GM12892 (cell line): Measurements from ENCODE around the gene MET.
"Not testable (repeated sequence)": the region's sequence is repeated elsewhere in the genome, so short reads cannot be mapped to it uniquely, and the experiment has no call there.

Experiments
- DNase-seq: peaks from one replicate; pipeline ENCODE4 v3.0.0; 2011; ENCODE audit not compliant: insufficient read length
- FAIRE-seq: peaks from 2 replicates; lab custom pipeline; 2011; peaks lifted over from hg19 to GRCh38; lab: Jason Lieb, UNC
- POLR2A ChIP-seq: IDR thresholded peaks from 2 replicates; pipeline ENCODE4 v1.6.1; 2011; ENCODE audit warnings: low read depth, low read length, control low read depth
- POLR2AphosphoS5 ChIP-seq: IDR thresholded peaks from 2 replicates; pipeline ENCODE4 v1.6.1; 2011; ENCODE audit warnings: low read depth, low read length, control low read depth
- TAF1 ChIP-seq: IDR thresholded peaks from 2 replicates; pipeline ENCODE4 v1.6.1; 2011; ENCODE audit warnings: low read depth, mild to moderate bottlenecking, control low read depth, low read length, borderline replicate concordance

Gene MET

DNA sequence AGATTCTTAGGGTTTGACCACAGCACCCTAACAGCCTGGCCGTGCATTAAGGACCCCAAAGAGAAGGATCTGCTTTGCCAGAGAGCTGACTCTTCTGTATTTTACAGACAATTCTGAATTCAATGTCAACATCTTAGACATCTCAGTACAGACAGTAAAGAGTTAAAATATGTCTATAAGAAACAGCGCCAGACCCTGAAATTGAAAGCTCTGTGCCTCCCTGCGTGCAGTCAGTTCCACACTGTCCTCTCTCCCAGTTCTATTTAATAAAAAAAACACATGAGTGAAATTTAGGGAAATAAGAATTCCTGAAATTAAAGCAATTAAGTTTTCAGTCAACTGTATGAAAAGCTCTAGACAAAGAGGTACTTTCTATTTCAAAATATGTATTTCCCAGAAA is 45.1 kb downstream of the MET start:
- TF ChIP-seq TAF1 (no peak), POLR2AphosphoS5 (no peak)
- FAIRE-seq (no peak), DNase-seq (no peak)

DNA sequence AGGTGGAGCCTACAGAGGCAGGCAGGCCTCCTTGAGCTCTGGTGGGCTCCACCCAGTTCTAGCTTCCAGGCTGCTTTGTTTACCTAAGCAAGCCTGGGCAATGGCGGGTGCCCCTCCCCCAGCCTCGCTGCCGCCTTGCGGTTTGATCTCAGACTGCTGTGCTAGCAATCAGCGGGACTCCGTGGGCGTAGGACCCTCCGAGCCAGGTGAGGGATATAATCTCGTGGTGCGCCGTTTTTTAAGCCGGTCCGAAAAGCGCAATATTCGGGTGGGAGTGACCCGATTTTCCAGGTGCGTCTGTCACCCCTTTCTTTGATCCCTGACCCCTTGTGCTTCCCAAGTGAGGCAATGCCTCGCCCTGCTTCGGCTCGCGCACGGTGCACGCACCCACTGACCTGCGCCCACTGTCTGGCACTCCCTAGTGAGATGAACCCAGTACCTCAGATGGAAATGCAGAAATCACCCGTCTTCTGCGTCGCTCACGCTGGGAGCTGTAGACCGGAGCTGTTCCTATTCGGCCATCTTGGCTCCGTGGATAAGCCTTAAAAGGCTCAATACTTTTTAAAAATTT is 52.0 kb downstream of the MET start:
- not testable (repeated sequence) for FAIRE-seq, DNase-seq

DNA sequence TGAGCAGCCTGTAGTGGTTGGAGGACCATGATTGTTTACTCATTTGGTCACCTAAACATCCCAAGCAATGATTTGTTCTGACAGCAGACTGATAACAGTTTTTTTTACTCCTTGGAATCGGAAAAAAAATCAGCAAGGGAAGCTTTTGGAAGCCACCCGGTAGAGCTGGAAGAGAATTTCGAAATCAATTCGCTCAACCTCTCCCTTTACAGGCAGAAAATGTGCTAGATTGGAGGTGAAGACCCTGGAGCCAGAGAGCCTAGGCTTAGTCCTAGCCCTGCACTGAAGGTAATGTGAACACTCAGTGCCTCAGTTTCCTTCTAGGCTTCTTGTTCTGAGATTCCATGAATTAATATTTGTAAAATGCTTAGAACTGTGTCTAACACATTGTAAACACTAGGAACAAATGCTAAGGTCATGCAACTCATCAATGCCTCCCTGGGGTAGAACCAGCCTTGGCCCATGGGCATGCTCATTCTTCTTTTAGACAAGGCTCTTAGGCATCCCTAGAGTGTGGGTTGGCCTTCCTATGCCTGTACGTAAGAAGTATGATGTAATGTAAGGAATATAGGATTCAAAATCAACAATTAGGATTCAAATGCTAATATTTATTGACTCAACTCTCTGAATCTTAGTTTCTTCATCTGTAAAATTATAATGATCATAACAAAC is 52.7 kb downstream of the MET start:
- no peak for DNase-seq
- no peak for TF ChIP-seq POLR2AphosphoS5
- TF ChIP-seq POLR2A, result no peak
- TF ChIP-seq TAF1, result no peak
- no peak for FAIRE-seq

DNA sequence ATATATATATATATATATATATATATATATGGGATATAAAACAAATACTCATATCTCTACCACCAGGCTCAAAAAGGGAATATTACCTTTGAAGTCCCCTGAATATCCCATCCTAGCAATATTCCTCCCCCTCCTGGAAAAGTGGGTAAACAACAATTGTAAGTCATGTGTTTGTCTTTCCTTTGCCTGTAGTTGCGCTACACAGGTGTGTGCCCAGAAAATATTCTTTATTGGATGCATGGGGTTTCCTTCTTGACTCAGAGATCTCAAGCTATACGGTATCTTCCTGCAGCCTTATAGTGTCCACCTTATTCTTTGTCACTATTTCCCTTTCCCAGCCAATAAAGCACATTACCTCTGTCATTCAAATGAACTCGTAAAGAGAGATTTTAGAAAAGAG is 54.2 kb downstream of the MET start:
- TF ChIP-seq POLR2A, result no peak
- no peak for TF ChIP-seq TAF1
- TF ChIP-seq POLR2AphosphoS5, result no peak
- no peak for DNase-seq
- no peak for FAIRE-seq

DNA sequence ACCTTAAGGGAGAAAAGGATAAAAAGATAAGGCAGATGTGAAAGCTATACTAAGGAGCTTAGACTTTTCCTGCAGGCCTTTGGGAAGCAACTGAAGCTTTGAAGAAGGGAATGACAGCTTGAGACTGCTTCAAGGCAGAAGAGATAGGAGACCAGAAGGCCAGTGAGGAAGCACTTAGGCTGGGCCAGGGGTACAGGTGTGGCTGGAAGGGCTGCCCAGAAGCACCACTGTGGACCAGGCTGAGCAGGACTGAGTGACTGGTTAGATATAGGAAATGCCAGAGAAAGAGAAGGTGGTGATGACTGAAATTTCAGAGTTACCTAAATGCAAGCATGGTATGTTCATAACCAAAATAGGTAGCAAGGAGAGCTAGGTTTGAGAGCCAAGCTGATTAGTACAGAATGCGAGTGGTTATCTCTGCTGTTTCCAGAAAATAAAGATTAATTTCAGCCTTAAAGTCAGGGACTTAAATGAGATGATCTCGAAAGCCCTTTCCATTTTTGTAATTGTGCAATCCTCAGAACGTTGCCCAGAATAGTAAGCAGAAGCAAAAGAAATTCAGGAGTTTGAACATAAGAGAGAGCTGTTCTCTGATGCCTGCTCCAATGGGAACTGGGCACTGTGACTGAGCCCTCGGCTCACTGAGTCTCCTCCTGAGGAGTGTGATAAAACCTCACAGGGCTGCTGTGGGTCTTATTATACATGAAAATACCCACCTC is 54.9 kb downstream of the MET start:
- no peak for DNase-seq
- TF ChIP-seq TAF1 (no peak), POLR2A (no peak), POLR2AphosphoS5 (no peak)
- no peak for FAIRE-seq

DNA sequence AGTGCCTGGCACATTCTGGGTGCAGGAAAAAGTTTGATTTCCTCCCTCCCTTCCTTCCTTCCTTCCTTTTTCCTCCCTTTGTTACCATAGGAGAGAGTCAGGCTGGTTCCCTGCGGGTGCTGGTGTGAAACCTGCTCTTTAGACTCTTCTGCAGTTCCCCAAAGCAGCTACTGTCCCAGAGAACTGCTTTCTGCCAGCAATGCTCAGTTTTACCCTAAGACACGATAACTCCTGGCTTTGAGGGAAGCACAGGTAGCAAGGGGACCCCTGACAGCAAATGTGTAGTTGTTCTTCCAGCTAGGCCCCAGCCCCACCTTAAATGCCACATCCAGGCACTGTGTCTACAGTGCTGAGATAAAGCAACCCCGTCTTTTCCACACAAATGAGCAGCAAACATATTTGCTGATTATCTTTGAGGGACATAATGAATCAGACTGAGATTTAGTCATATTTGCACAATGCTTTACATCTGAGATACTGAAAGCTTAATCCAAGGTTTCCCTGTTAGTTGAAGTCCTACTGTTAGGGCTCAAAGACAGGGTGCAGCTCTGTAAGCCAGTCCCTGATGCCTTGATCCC is 55.5 kb downstream of the MET start:
- no peak for TF ChIP-seq POLR2AphosphoS5
- TF ChIP-seq POLR2A, result no peak
- TF ChIP-seq TAF1, result no peak
- FAIRE-seq (no peak), DNase-seq (no peak)

DNA sequence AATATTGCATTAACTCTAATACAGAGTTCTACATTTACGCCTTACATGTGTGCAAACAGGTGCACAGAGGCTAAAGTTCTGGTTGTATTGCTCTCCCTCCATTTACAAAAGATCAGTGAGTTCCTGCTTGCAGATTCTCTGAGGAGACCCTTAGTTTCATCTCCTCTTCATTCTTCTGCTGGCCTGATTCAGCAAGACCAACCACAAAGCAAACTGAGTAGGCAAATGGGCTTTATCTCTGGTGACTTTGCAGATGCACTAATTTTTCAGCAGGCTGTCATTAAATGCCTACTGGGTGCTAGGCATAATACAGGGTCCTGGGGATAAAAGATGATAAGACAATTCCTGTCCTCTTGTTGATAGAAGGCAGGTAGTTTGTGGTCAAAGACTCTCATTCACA is 56.4 kb downstream of the MET start:
- TF ChIP-seq TAF1 (no peak), POLR2AphosphoS5 (no peak), POLR2A (no peak)
- DNase-seq, result no peak
- no peak for FAIRE-seq

DNA sequence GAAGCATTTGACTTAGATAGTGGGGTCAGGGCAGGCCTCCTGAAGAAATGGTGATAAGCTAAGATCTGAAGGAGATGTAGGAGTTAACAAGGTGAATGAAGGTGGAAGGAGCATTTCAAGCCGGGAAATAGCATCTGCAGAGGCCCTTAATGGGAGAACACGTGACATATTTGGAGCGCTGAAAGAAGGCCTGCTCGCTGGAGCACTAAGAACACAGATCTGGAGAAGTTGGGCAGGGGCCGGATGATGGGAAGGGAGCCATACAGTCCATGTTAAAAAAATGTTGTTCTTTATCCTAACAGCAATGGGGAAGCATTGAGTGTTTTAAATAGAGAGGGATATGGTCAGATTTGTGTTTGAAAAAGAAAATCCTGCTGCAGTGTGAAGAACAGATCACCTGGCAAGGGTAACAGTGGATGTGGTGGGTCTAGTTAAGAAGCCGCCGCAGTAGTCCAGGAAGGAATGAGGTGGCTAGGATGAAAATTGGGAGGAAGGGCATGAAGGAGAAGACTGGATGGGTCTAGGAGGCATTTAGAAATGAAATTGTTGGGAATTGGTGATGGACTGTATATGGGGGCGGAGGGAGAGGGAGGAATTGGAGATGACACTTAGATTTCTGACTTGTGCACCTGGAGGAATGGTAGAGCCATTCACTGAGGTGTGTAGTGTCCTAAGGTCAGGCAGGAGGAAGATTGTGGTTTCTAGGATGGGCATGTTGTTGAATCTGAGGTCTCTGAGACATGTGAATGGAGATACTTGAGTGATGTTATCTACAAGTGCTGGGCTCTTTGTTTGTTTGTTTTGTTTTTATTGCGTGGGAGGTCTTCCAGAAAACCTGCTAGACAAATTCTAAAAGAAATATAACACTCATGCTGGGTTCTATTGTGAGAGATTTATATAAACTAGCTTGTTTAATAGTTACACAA is 58.4 kb downstream of the MET start:
- TF ChIP-seq POLR2AphosphoS5, result no peak
- TF ChIP-seq TAF1, result no peak
- TF ChIP-seq POLR2A, result no peak
- FAIRE-seq (no peak), DNase-seq (no peak)

DNA sequence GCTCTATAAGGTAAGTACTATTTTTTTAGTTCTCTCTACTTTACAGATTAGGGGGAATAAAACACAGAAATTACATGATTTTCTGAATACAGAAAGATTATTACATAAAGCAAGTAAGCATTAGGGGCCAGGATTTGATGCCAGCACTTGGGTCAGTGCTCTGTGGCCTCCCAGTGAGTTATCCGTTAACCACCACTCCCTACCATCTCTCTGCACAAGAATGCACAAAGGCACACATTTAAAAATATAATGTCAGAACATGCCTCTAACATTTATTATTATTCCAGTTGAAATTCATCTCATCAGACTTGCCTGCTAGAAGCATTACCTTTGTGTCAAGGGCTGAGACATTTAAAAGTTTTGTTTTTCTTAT is 59.0 kb downstream of the MET start:
- TF ChIP-seq TAF1 (no peak), POLR2AphosphoS5 (no peak), POLR2A (no peak)
- FAIRE-seq, result no peak

DNA sequence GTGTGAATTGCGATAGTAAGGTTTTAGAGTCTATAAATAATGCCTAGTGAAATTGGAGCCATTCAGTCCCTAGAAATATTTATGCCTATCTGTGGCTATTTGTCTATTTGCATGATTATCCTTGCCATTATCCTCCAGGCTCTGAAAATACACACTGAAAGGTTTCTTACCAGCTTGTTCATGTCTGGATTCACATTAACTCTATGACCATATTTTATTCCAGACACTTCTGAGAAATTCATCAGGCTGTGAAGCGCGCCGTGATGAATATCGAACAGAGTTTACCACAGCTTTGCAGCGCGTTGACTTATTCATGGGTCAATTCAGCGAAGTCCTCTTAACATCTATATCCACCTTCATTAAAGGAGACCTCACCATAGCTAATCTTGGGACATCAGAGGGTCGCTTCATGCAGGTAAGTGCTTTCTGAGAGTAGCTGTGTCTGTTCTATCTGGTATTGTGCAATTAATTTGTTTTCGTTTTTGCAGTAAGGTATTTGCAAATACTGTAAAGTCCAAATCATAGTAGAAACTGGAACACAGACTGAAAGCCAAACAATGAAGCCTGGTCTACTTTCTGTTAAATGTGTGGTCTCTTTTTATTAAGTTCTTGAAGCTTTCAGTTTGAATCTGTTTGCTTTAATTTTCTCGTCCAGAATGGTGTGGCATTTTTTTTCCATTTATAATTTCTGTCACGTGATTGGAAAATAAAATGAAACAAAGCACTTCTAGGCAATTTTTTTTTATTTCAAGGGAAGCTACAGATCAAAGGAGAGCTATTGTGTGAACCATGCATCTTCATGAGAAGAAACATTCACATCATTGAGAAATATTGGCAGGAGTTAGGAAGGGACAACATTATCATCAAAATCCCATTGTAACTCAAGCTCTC is 59.7 kb downstream of the MET start:
- DNase-seq (no peak), FAIRE-seq (no peak)
- TF ChIP-seq TAF1 (no peak), POLR2A (no peak), POLR2AphosphoS5 (no peak)

More for the DNA sequence above, 59.0 kb downstream of the MET start:
- no peak for DNase-seq
